ENCODE results near the gene ADD1.

The ADD1 gene

DNA sequence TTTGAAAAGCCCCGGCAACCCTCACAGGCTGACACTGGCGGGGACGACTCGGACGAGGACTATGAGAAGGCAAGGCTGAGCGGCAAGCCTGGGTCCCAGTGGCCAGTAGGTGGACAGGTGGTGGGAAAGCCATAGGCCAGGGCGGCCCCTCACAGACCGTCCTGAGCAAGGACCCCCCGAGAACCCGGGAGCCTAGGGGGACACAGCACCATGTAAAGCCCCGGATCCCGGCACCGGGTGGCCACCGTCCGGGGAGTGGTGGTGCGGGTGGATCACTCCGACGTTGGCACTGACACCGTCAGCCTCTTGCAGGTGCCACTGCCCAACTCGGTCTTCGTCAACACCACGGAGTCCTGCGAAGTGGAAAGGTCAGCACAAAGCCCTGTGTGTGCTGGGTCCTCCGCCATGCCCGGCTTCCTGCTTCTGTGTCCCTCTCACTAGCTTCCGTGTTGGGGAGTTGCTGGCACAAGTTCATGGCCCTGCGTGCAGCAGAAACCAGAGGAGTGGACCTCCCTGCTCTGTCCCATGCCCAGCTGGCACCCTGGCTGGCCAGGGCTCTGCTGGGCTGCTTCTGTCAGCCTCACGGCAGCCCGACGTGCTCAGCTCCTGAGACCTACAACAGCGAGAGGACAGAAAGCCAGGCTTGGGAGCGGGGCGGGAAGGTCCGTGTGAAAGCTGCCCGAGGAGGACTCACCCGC lies 11.9 kb upstream of the ADD1 start:
- Histone ChIP-seq H3K36me3 (ENCODE audit: control insufficient read depth, insufficient read depth, low read length) (peaks cover 64% of the 10 kb centered on the region), H3K9me3 (ENCODE audit: control insufficient read depth, insufficient read depth, low read length) (no peaks in the 10 kb centered on the region), H3K4me3 (ENCODE audit: low read length) (no peak overlapping the region), H3K27me3 (ENCODE audit: control insufficient read depth, insufficient read depth, low read length) (no peaks in the 10 kb centered on the region), H3K4me1 (ENCODE audit: control insufficient read depth, insufficient read depth, low read length) (peaks cover 2% of the 10 kb centered on the region; the same call in 1 of the 2 replicates), H3K27ac (ENCODE audit: low read length) (no peak overlapping the region)
- DNase-seq (ENCODE audit: low read depth, low spot score), result no peak
- WGBS (ENCODE audit: insufficient coverage, insufficient read length), result no CpG with 5 or more reads among the region's 36 CpGs

DNA sequence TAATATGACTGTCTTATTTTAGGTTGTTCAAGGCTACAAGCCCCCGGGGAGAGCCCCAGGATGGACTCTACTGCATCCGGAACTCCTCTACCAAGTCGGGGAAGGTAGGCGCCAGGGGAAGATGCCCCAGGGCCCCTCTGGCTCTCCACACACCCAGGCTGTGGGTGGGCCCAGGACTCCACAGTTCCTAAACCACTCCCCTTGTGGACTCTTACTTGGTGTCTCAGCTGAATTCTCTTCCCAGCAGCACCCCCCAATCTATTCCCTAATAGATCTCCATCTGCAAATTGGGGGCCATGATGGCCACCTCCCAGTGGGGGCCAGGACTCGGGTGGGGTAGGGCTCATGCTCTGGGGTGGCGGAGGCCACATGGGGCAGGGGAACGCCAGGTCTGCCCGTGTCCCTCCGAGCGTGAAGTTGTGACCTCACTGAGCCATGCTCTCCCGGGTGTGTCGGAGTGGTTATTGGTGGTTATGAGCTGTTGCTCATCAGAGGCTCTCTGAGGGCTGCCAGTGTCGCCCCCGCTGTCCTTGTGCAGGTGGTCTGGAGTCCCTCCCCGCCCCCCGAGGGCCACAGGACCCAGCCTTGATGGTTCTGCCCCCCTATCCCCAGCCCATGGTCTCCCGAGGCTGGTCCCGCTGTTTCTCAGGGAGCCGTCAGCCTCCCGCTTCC lies 11.2 kb upstream of the ADD1 start:
- H3K4me3 ChIP-seq (ENCODE audit: low read length), result no peak overlapping the region
- DNase-seq (ENCODE audit: low read depth, low spot score), result no peak
- WGBS (ENCODE audit: insufficient coverage, insufficient read length), result no CpG with 5 or more reads among the region's 20 CpGs
- peaks cover 4% of the 10 kb centered on the region for H3K4me1 ChIP-seq (ENCODE audit: control insufficient read depth, insufficient read depth, low read length)
- peaks cover 57% of the 10 kb centered on the region for H3K36me3 ChIP-seq (ENCODE audit: control insufficient read depth, insufficient read depth, low read length)
- no peaks in the 10 kb centered on the region for H3K9me3 ChIP-seq (ENCODE audit: control insufficient read depth, insufficient read depth, low read length)
- H3K27me3 ChIP-seq (ENCODE audit: control insufficient read depth, insufficient read depth, low read length), result no peaks in the 10 kb centered on the region
- no peak overlapping the region for H3K27ac ChIP-seq (ENCODE audit: low read length)

DNA sequence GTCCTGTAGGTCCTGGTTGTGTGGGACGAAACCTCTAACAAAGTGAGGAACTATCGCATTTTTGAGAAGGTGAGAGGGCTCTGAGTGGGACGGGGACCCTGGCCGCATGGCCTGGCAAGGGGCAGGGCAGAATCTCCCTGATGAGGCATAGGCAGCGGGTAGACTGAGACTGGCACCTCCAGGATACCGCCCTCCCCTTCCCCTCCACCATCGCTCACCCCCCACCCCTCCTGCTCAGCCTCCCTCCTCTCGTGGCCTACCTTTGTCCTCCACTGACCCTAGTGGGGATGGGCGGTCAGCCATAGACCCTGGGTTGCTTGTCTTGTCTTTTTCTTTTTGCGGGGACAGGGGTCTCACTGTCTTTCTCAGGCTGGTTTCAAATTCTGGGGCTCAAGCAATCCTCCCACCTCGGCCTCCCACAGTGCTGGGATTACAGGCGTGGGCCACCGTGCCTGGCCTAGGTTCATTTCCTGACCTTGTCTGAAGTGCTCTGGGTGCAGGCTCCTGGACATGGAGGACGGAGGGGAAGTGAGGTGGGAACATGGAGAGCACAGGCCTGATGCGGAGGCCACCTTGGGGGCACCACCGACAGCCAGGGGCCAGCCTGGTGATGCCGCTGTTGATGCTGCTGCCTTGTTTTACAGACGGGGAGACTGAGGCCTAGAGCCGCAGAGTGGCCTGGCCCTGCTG lies 10.5 kb upstream of the ADD1 start:
- peaks cover 51% of the 10 kb centered on the region for H3K36me3 ChIP-seq (ENCODE audit: control insufficient read depth, insufficient read depth, low read length)
- no peak overlapping the region for H3K27ac ChIP-seq (ENCODE audit: low read length)
- WGBS (ENCODE audit: insufficient coverage, insufficient read length), result no CpG with 5 or more reads among the region's 19 CpGs
- no peak for DNase-seq (ENCODE audit: low read depth, low spot score)
- H3K4me3 ChIP-seq (ENCODE audit: low read length), result no peak overlapping the region
- no peaks in the 10 kb centered on the region for H3K27me3 ChIP-seq (ENCODE audit: control insufficient read depth, insufficient read depth, low read length)
- no peaks in the 10 kb centered on the region for H3K9me3 ChIP-seq (ENCODE audit: control insufficient read depth, insufficient read depth, low read length)
- H3K4me1 ChIP-seq (ENCODE audit: control insufficient read depth, insufficient read depth, low read length), result peaks cover 8% of the 10 kb centered on the region

DNA sequence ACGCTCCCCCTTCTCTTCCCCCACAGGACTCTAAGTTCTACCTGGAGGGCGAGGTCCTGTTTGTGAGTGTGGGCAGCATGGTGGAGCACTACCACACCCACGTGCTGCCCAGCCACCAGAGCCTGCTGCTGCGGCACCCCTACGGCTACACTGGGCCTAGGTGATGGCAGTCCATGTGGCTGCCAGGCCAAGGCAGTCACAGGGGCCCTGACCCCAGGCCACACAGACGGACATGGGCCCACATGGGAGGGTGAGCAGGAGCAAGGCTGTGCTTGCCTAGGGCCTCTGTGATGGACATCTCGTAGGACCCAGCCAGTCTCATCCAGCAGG lies 10.0 kb upstream of the ADD1 start:
- H3K27me3 ChIP-seq (ENCODE audit: control insufficient read depth, insufficient read depth, low read length), result no peaks in the 10 kb centered on the region
- no peak for DNase-seq (ENCODE audit: low read depth, low spot score)
- H3K36me3 ChIP-seq (ENCODE audit: control insufficient read depth, insufficient read depth, low read length), result peaks cover 47% of the 10 kb centered on the region
- H3K27ac ChIP-seq (ENCODE audit: low read length), result no peak overlapping the region
- H3K4me1 ChIP-seq (ENCODE audit: control insufficient read depth, insufficient read depth, low read length), result peaks cover 8% of the 10 kb centered on the region
- no peak overlapping the region for H3K4me3 ChIP-seq (ENCODE audit: low read length)
- H3K9me3 ChIP-seq (ENCODE audit: control insufficient read depth, insufficient read depth, low read length), result no peaks in the 10 kb centered on the region
- WGBS (ENCODE audit: insufficient coverage, insufficient read length), result no CpG with 5 or more reads among the region's 7 CpGs

DNA sequence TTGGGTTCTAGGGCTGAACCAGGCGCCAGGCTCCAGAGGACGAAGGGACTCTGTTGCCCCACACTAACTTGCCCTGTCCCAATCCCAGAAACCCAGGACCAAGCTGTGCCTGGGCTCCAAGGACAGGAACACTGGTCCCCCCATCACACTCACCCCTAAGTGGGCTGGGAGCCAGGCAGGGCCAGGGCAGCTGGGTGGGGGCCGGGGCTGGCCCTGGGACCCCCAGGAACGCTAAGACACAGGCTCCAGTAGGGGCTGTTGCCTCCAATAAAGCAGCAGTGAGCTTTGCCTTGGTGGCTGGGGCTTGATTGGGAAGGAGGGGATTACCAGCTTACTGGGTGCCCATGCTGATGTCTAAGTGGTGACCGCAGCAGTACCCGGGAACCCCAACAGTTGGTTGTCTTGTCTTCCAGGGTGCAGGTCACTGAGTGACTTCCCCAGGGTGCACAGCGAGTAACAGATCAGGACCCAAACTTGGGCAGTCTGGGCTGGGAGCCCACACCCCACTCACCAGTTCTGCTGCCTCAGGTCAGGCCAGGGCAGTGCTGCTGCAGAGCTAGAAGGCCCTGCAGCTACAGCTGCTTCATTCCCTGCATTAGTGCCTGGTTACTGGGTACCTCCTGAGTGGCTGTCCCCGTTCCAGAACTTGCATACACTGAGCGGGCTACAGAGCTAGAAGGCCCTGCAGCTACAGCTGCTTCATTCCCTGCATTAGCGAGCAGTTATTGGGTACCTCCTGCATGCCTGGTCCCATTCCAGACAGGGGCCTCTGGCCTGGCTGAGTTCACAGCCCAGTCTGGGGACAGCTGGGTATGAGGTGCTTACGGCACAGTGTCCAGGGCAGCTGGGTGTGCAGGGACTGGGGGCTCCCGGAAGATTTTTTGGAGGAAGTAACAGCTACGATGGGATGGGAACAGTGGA lies 9.4 kb upstream of the ADD1 start:
- H3K4me1 ChIP-seq (ENCODE audit: control insufficient read depth, insufficient read depth, low read length), result peaks cover 8% of the 10 kb centered on the region
- H3K9me3 ChIP-seq (ENCODE audit: control insufficient read depth, insufficient read depth, low read length), result no peaks in the 10 kb centered on the region
- no peaks in the 10 kb centered on the region for H3K27me3 ChIP-seq (ENCODE audit: control insufficient read depth, insufficient read depth, low read length)
- no CpG with 5 or more reads among the region's 13 CpGs for WGBS (ENCODE audit: insufficient coverage, insufficient read length)
- DNase-seq (ENCODE audit: low read depth, low spot score), result no peak
- H3K4me3 ChIP-seq (ENCODE audit: low read length), result no peak overlapping the region
- H3K27ac ChIP-seq (ENCODE audit: low read length), result no peak overlapping the region
- H3K36me3 ChIP-seq (ENCODE audit: control insufficient read depth, insufficient read depth, low read length), result peaks cover 43% of the 10 kb centered on the region

DNA sequence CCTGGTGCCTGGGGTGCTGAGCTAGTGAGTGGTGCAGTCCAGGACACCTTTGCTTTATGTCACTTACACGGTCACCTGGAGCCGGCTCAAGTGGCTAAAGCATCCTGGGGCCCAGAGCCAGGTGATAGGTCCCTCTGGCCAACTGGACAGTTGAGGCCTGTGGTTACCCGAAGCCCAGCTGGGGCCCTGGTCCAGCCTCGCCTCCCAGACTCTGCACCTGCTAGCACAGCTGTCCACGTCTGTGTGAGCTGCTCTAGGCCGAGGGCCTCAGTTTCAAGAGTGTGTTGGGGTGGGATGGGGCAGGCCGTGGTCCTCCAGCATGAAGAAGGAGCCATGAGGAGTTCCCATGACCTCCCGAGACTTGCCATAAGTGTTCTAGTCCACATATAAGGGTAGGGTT lies 7.7 kb upstream of the ADD1 start:
- no peak for DNase-seq (ENCODE audit: low read depth, low spot score)
- Histone ChIP-seq H3K9me3 (ENCODE audit: control insufficient read depth, insufficient read depth, low read length) (no peaks in the 10 kb centered on the region), H3K4me1 (ENCODE audit: control insufficient read depth, insufficient read depth, low read length) (peaks cover 8% of the 10 kb centered on the region), H3K4me3 (ENCODE audit: low read length) (no peak overlapping the region), H3K27me3 (ENCODE audit: control insufficient read depth, insufficient read depth, low read length) (no peaks in the 10 kb centered on the region), H3K27ac (ENCODE audit: low read length) (no peak overlapping the region), H3K36me3 (ENCODE audit: control insufficient read depth, insufficient read depth, low read length) (peaks cover 31% of the 10 kb centered on the region)
- WGBS (ENCODE audit: insufficient coverage, insufficient read length), result no CpG with 5 or more reads among the region's 8 CpGs

DNA sequence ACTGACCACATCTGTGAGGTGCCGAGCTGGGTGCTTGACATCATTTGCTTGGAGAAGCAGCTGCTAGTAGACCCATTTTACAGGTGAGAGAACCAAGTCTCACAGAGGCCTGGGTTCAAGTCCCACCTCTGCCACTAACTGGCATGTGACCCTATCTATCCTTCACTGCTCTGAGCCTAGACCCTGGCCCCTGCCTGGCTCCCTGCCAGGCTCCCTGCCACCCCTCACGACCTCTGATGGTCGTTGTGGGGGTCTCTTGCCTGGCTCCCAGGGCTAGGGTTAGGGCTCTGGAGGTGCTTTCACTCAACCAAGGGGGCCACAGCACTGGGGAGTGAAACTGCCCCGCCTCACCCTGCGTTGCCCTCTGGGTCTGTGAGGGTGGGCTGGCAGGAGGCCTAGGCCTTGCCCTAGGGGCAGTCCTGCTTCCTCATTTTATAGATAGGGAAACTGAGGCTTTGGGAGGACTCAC lies 7.2 kb upstream of the ADD1 start:
- DNase-seq (ENCODE audit: low read depth, low spot score), result no peak
- Histone ChIP-seq H3K27me3 (ENCODE audit: control insufficient read depth, insufficient read depth, low read length) (no peaks in the 10 kb centered on the region), H3K4me1 (ENCODE audit: control insufficient read depth, insufficient read depth, low read length) (peaks cover 8% of the 10 kb centered on the region), H3K27ac (ENCODE audit: low read length) (no peak overlapping the region), H3K9me3 (ENCODE audit: control insufficient read depth, insufficient read depth, low read length) (no peaks in the 10 kb centered on the region), H3K4me3 (ENCODE audit: low read length) (no peak overlapping the region), H3K36me3 (ENCODE audit: control insufficient read depth, insufficient read depth, low read length) (peaks cover 27% of the 10 kb centered on the region)
- WGBS (ENCODE audit: insufficient coverage, insufficient read length), result no CpG with 5 or more reads among the region's 5 CpGs

DNA sequence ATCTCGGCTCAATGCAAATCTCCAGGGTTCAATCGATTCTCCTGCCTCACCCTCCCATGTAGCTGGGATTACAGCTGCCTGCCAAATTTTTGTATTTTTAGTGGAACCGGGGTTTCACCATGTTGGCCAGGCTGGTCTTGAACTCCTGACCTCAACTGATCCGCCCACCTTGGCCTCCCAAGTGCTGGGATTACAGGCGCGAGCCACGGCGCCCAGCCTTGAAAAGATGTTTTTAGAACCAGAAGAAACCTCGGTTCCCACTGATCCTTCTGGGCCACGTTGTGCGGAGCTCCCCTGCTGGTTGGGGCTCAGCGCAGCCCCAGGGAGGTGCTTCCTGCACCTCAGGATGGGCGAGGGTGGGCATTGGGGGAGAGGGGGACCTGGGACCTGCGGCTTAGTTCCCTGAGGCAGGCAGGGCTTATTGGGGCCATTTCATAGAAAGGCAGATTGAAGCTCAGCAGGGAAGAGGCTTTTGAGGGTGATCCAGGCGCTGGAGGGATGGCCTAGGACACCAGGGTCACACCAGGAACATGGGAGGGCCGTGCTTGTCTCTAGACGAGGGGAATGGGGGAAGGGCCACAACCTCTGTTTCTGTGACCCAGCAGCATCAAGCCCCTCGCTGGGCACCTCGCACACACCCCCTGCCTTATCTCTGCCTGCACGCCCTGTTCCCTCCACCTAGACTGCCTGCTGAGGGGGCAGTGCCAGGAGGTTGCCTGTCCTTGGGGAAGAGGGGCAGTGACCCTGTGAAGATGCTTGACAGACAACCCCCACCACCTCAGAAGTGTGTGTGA lies 6.3 kb upstream of the ADD1 start:
- WGBS (ENCODE audit: insufficient coverage, insufficient read length), result no CpG with 5 or more reads among the region's 20 CpGs
- H3K27ac ChIP-seq (ENCODE audit: low read length), result no peak overlapping the region
- no peaks in the 10 kb centered on the region for H3K9me3 ChIP-seq (ENCODE audit: control insufficient read depth, insufficient read depth, low read length)
- peaks cover 20% of the 10 kb centered on the region for H3K36me3 ChIP-seq (ENCODE audit: control insufficient read depth, insufficient read depth, low read length)
- DNase-seq (ENCODE audit: low read depth, low spot score), result no peak
- no peak overlapping the region for H3K4me3 ChIP-seq (ENCODE audit: low read length)
- peaks cover 7% of the 10 kb centered on the region for H3K4me1 ChIP-seq (ENCODE audit: control insufficient read depth, insufficient read depth, low read length)
- no peaks in the 10 kb centered on the region for H3K27me3 ChIP-seq (ENCODE audit: control insufficient read depth, insufficient read depth, low read length)

DNA sequence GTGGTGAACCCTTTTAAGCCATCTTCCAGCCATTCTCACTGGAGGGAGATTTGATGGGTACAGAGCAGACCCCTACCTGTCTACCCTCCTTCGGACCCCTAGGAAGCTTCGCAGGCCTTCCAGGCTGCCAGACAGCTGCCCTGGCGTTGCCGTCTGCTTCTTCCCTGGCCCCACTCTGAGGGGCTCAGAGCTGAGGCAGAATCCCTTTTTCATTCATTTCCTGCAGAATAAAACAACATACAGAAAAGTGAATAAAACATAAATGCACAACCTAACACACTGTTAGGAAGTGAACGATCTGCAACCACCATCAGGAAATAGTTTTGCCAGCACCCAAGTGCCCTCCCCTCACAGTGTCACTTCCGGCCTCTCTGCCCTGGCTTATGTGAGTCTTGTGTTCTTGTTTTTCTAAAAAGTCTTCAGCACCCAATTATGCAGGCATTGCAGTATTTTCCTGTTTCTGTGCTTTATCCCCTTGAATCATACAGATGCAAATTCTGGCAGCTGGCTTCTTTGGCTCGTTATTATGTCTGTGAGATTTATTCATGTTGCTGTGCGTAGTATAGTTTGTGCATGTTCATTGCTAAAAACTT lies 5.6 kb upstream of the ADD1 start:
- WGBS (ENCODE audit: insufficient coverage, insufficient read length), result no CpG with 5 or more reads among the region's 8 CpGs

More for the DNA sequence above, 5.6 kb upstream of the ADD1 start:
- Histone ChIP-seq H3K4me1 (ENCODE audit: control insufficient read depth, insufficient read depth, low read length) (peaks cover 7% of the 10 kb centered on the region), H3K27me3 (ENCODE audit: control insufficient read depth, insufficient read depth, low read length) (no peaks in the 10 kb centered on the region), H3K4me3 (ENCODE audit: low read length) (no peak overlapping the region), H3K36me3 (ENCODE audit: control insufficient read depth, insufficient read depth, low read length) (peaks cover 14% of the 10 kb centered on the region), H3K9me3 (ENCODE audit: control insufficient read depth, insufficient read depth, low read length) (no peaks in the 10 kb centered on the region), H3K27ac (ENCODE audit: low read length) (no peak overlapping the region)
- DNase-seq (ENCODE audit: low read depth, low spot score), result no peak

All from iPS DF 6.9 (cell line).